ENCODE data around the gene ANKRD12. TPM values are rescaled to one million over a fixed set of nuclear protein-coding genes. Genes with fewer than 3 reads are reported as not detected.

The ANKRD12 gene
- total and polyA plus RNA-seq, 10 of the 15 experiments (the other 5 are each of a cell fraction or from before 2014, with no cell fraction given), result 5.9 to 45.7 (median 20.2) TPM

DNA sequence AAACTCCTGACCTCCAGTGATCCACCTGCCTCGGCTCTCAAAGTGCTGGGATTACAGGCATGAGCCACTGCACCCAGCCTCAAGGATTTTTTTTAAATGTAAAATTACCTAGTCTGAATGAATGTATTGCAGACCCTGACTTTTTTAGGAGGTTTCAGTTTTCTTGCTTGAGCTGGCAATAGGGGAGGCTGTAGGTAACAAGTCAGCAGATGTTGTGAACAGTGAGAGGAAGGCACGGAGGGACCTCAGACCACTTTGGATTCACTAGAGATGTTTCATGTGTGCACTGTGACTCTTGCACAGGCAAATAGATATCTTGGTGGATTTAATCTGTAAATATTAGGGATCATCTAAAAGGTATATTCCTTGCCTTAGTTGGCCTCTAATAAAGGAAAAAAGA is 27.7 kb upstream of the ANKRD12 start:
- peak overlapping the region; percentile 44; the same call in 1 of the 2 replicates for H3K4me3 ChIP-seq
- H4K20me1 ChIP-seq (ENCODE audit: control insufficient read depth, insufficient read depth), result no peaks in the 10 kb centered on the region; the same call in 1 of the 2 replicates
- intact Hi-C loops (cut with micrococcal nuclease; ENCODE audit: unreplicated experiment) (no loop called here), in situ Hi-C loops (cut with MboI) (no loop called here)
- no peak overlapping the region for H2AFZ ChIP-seq (ENCODE audit: control insufficient read depth, low read depth, low read length)
- H3K9ac ChIP-seq (ENCODE audit: control insufficient read depth, insufficient read depth, low read length), result peak overlapping the region; percentile 31
- BruUV-seq (replicated peaks), result no TSS peak
- DNase-seq (ENCODE audit: low read depth, low spot score) (no peak), ATAC-seq (peak; percentile 19), FAIRE-seq (no peak)
- no peak for TF ChIP-seq ZNF207 (IDR thresholded peaks at IDR 0.05; ENCODE audit: borderline replicate concordance)
- no peak for TF ChIP-seq RAD21 (IDR thresholded peaks at IDR 0.05; ENCODE audit: insufficient read depth, low read depth, low read length)
- H3K4me2 ChIP-seq (ENCODE audit: control insufficient read depth, insufficient read depth), result peak overlapping the region; percentile 66; the same call in 1 of the 2 replicates
- no peaks in the 10 kb centered on the region for H3K27me3 ChIP-seq (replicated peaks in 1 of 2; ENCODE audit: control insufficient read depth in 2 of 2, insufficient read depth in 2 of 2, low read length in 1 of 2)
- WGBS (ENCODE audit: insufficient coverage, insufficient replicate concordance, low lambda C conversion rate, missing lambda C conversion rate), result 74% methylated on average over 2 of the region's 2 CpGs
- peak overlapping the region; percentile 50 for H3K27ac ChIP-seq (ENCODE audit: control insufficient read depth, insufficient read depth)
- CTCF ChIA-PET, result interaction anchor here (0.6 to 3.4 kb wide), 8 partner anchors 9 to 38 kb away, joined by 3 to 16 read pairs (median 6); no protein-coding TSS in a partner anchor
- SMC1A ChIA-PET (ENCODE audit: uncharacterized antibody, unreplicated experiment), result interaction anchor here (0.8 to 8.5 kb wide), 14 partner anchors 10 to 407 kb away, joined by 3 to 137 read pairs (median 7); partner anchors contain the start of gene ANKRD12
- peaks cover 9% of the 10 kb centered on the region for H3K4me1 ChIP-seq (ENCODE audit: control insufficient read depth, insufficient read depth, low read length)
- H3K79me2 ChIP-seq (ENCODE audit: control insufficient read depth, insufficient read depth, low read length), result peaks cover 100% of the 10 kb centered on the region
- POLR2A ChIA-PET, result interaction anchor here (1.2 to 2.8 kb wide), 3 partner anchors 9 to 26 kb away, joined by 3 to 8 read pairs (median 7); no protein-coding TSS in a partner anchor
- no peaks in the 10 kb centered on the region; the same call in 2 of the 3 replicates for H3K9me3 ChIP-seq (replicated peaks; ENCODE audit: control insufficient read depth, insufficient read depth, low read length)
- peaks cover 0 to 13% of the 10 kb centered on the region in 2 experiments; a peak in 2 of 4 replicates for H3K36me3 ChIP-seq (ENCODE audit: control insufficient read depth in 2 of 2, insufficient read depth in 2 of 2, low read length in 1 of 2)
- RAD21 ChIA-PET (ENCODE audit: unreplicated experiment), result interaction anchor here (1.1 to 4.1 kb wide), 6 partner anchors 9 to 41 kb away, joined by 6 to 58 read pairs (median 8); no protein-coding TSS in a partner anchor

DNA sequence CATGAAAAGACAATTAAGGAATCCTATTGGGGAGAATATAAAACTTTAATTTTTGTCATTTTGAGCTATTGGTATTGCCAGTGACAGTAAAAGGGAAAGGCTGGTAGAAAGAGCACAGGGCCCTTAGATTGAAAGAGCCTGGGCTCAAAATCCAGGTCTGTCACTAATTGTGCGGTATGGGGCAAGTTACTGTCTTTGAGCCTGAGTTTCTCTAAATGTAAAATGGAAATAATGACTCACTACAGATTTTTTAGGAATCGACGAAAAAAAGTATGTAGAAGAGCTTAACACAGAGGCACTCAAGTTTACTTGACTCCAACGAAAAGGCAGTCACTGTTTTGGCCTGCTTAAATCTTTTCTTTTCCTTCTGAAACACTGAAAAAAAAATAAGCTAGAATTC is 27.1 kb upstream of the ANKRD12 start:
- no peak for FAIRE-seq
- Histone ChIP-seq H3K79me2 (ENCODE audit: control insufficient read depth, insufficient read depth, low read length) (peaks cover 100% of the 10 kb centered on the region), H3K4me3 (peak overlapping the region; percentile 44; the same call in 1 of the 2 replicates), H3K27ac (ENCODE audit: control insufficient read depth, insufficient read depth) (no peak overlapping the region; the same call in 1 of the 2 replicates), H3K36me3 (ENCODE audit: control insufficient read depth in 2 of 2, insufficient read depth in 2 of 2, low read length in 1 of 2) (peaks cover 0 to 13% of the 10 kb centered on the region in 2 experiments; a peak in 2 of 4 replicates), H3K9ac (ENCODE audit: control insufficient read depth, insufficient read depth, low read length) (no peak overlapping the region), H3K9me3 (replicated peaks; ENCODE audit: control insufficient read depth, insufficient read depth, low read length) (no peaks in the 10 kb centered on the region; the same call in 2 of the 3 replicates), H2AFZ (ENCODE audit: control insufficient read depth, low read depth, low read length) (no peak overlapping the region), H3K4me1 (ENCODE audit: control insufficient read depth, insufficient read depth, low read length) (peaks cover 9% of the 10 kb centered on the region), H3K27me3 (replicated peaks in 1 of 2; ENCODE audit: control insufficient read depth in 2 of 2, insufficient read depth in 2 of 2, low read length in 1 of 2) (no peaks in the 10 kb centered on the region), H4K20me1 (ENCODE audit: control insufficient read depth, insufficient read depth) (no peaks in the 10 kb centered on the region; the same call in 1 of the 2 replicates), H3K4me2 (ENCODE audit: control insufficient read depth, insufficient read depth) (peak overlapping the region; percentile 45)
- DNase-seq (ENCODE audit: low read depth, low spot score), result no peak
- 87% methylated on average over 4 of the region's 4 CpGs for WGBS (ENCODE audit: insufficient coverage, insufficient replicate concordance, low lambda C conversion rate, missing lambda C conversion rate)
- ChIA-PET CTCF (interaction anchor here (0.9 to 3.4 kb wide), 9 partner anchors 8 to 40 kb away, joined by 3 to 16 read pairs (median 4); no protein-coding TSS in a partner anchor), RAD21 (ENCODE audit: unreplicated experiment) (interaction anchor here (0.8 to 4.1 kb wide), 10 partner anchors 8 to 40 kb away, joined by 3 to 58 read pairs (median 6); no protein-coding TSS in a partner anchor), SMC1A (ENCODE audit: uncharacterized antibody, unreplicated experiment) (interaction anchor here (0.8 to 8.5 kb wide), 17 partner anchors 8 to 407 kb away, joined by 3 to 137 read pairs (median 6); partner anchors contain the start of gene ANKRD12), POLR2A (interaction anchor here (1.0 to 2.8 kb wide), 5 partner anchors 9 to 30 kb away, joined by 3 to 8 read pairs (median 4); no protein-coding TSS in a partner anchor)
- no TSS peak for BruUV-seq (replicated peaks)
- ATAC-seq, result no peak
- intact Hi-C loops (cut with micrococcal nuclease; ENCODE audit: unreplicated experiment) (no loop called here), in situ Hi-C loops (cut with MboI) (no loop called here)
- TF ChIP-seq POLR2AphosphoS2 (IDR thresholded peaks at IDR 0.05; ENCODE audit: low read depth, low read length) (no peak), EGR1 (IDR thresholded peaks at IDR 0.05; ENCODE audit: borderline replicate concordance in 1 of 2, low read depth in 2 of 2, low read length in 2 of 2) (no peak)

Measured in GM12878 (cell line).